ENCODE results near the gene QSOX1.

QSOX1 gene

GRCh38 chr1:180248176-180248575 lies 93.5 kb downstream of the QSOX1 start:
- TF ChIP-seq CTCF (IDR thresholded peaks at IDR 0.05; ENCODE audit: control insufficient read depth, insufficient read depth, low read depth, low read length, missing control alignments) = no peak
- DNase-seq (ENCODE audit: low read depth) = no peak
- H3K4me3 ChIP-seq (ENCODE audit: control insufficient read depth, low read depth, low read length) = no peak overlapping the region

GRCh38 chr1:180248731-180249681 lies 94.3 kb downstream of the QSOX1 start:
- DNase-seq (ENCODE audit: low read depth) = no peak
- no peak overlapping the region for H3K4me3 ChIP-seq (ENCODE audit: control insufficient read depth, low read depth, low read length)
- TF ChIP-seq CTCF (IDR thresholded peaks at IDR 0.05; ENCODE audit: control insufficient read depth, insufficient read depth, low read depth, low read length, missing control alignments) = no peak

GRCh38 chr1:180249725-180250498 lies 95.2 kb downstream of the QSOX1 start:
- no peak for TF ChIP-seq CTCF (IDR thresholded peaks at IDR 0.05; ENCODE audit: control insufficient read depth, insufficient read depth, low read depth, low read length, missing control alignments)
- no peak for DNase-seq (ENCODE audit: low read depth)
- no peak overlapping the region for H3K4me3 ChIP-seq (ENCODE audit: control insufficient read depth, low read depth, low read length)

DNA sequence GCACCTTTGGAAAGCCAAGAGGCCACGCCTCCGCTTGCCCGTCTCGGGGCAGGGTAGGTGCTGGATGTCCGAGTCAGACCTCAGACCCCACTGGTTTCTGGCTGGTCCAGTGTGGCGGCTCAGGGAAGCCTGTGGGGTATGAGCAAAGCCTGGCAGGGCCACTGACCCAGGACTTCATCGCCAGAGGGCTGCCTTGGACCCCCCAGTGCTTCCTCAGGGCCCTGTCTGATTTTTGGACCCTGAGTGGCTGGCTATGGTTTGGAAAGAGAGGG lies 95.8 kb downstream of the QSOX1 start:
- TF ChIP-seq CTCF (IDR thresholded peaks at IDR 0.05; ENCODE audit: control insufficient read depth, insufficient read depth, low read depth, low read length, missing control alignments) = no peak
- DNase-seq (ENCODE audit: low read depth) = no peak
- H3K4me3 ChIP-seq (ENCODE audit: control insufficient read depth, low read depth, low read length) = no peak overlapping the region

DNA sequence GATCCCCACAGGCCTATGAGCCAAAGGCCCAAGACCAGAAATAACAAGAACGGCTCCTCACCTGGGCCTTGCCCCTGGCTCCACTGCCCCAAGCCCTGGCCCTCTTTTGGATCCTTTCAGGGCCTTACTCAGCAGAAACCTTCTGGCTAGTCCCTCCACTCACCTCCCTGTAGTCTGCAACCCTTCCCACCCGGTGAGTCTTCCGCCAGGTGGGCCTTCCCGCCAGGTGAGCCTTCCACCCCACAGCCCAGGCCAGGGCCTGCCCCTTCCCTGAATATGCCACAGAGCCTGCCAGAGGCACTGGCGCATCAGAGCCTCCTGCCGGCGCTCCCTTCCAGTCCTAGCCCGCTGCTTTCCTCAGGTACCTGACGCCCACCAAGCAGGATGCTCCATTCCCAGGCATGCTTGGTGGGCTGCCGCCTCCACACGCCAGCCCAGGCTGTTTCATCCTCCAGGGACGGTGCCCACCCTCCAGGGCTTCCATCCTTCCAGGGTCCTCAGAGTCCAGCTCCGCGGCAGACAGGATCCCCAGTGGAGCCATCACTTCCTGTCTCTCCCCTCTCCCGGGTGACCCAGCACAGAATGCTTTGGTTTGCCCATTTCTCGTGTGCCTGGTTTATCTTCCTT lies 96.3 kb downstream of the QSOX1 start:
- no peak overlapping the region for H3K4me3 ChIP-seq (ENCODE audit: control insufficient read depth, low read depth, low read length)
- no peak for TF ChIP-seq CTCF (IDR thresholded peaks at IDR 0.05; ENCODE audit: control insufficient read depth, insufficient read depth, low read depth, low read length, missing control alignments)
- DNase-seq (ENCODE audit: low read depth) = no peak

DNA sequence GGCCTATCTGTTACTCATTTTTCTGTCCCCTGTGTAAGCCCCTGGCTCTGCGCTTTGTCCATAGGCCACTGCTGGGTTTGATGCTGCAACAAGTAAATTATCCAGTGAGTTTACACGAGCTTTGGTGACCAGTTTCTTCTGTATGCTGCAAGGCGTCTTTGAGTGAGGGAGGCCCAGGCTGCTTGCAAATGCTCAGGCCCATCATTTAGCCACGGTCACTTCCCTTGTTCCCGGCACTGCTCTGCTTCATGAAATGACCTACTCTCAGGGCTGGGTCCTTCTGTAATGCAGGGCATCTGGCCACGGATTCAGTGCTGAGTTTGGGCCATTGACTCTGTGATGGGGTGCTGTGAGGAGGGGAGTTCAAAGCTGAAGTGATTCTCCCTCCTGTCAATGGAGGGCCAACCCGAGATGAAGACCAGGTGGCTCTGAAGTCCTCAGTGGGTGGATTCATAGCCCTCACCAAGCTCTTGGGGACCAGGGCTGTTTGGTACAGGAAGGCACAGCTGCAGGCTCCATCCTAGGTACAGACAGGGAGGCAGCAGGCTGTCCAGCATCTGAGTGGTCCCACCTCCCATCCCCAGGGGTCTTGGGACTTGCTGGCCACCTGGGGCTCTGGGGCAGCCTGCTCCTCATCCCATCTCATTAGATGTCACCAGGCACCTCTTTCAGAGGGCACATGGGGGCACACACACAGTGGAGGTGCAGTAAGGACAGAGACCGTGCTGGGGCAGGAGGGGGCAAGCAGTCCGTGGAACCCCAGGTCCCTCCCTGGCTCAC lies 97.0 kb downstream of the QSOX1 start:
- DNase-seq (ENCODE audit: low read depth) = no peak
- H3K4me3 ChIP-seq (ENCODE audit: control insufficient read depth, low read depth, low read length) = no peak overlapping the region
- TF ChIP-seq CTCF (IDR thresholded peaks at IDR 0.05; ENCODE audit: control insufficient read depth, insufficient read depth, low read depth, low read length, missing control alignments) = no peak

Measured in AG09309 (cell line).